ENCODE measurements around the gene TFDP2. TPM values are rescaled to one million over a fixed set of nuclear protein-coding genes. Genes with fewer than 3 reads are reported as not detected.

Gene TFDP2
- total and polyA plus RNA-seq, 7 donors: 14.3 to 74.8 (median 52.3) TPM

- Histone ChIP-seq H3K4me1 (no peaks in the 10 kb centered on the region), H3K27ac (no peak overlapping the region), H3K36me3 (no peaks in the 10 kb centered on the region), H3K27me3 (no peaks in the 10 kb centered on the region), H3K9me3 (no peaks in the 10 kb centered on the region), H3K4me3 (no peak overlapping the region)
- intact Hi-C loops (cut with DNase I): no loop called here
- 98% methylated on average over 1 of the region's 1 CpG for WGBS, 2 donors
- TF ChIP-seq CTCF (IDR thresholded peaks at IDR 0.05): no peak
- TF ChIP-seq POLR2A (IDR thresholded peaks at IDR 0.05): no peak
- no peak for TF ChIP-seq POLR2AphosphoS5 (IDR thresholded peaks at IDR 0.05)
- TF ChIP-seq EP300 (IDR thresholded peaks at IDR 0.05): no peak
- DNase-seq: no peak
Measured at GRCh38 chr3:142065932-142066331, 83.4 kb downstream of the TFDP2 start.

GRCh38 chr3:142065344-142065743 is 84.0 kb downstream of the TFDP2 start:
- no peak for DNase-seq
- H3K9me3 ChIP-seq: no peaks in the 10 kb centered on the region

GRCh38 chr3:142064454-142064853 is 84.9 kb downstream of the TFDP2 start:
- intact Hi-C loops (cut with DNase I): no loop called here
- no peak overlapping the region for H3K4me3 ChIP-seq
- H3K36me3 ChIP-seq: no peaks in the 10 kb centered on the region
- no peak for DNase-seq
- 91 to 93% methylated on average over 3 of the region's 3 CpGs for WGBS, 2 donors
- no peaks in the 10 kb centered on the region for H3K27me3 ChIP-seq
- no peak for TF ChIP-seq CTCF (IDR thresholded peaks at IDR 0.05)
- no peak for TF ChIP-seq POLR2A (IDR thresholded peaks at IDR 0.05)
- TF ChIP-seq POLR2AphosphoS5 (IDR thresholded peaks at IDR 0.05): no peak
- no peak for TF ChIP-seq EP300 (IDR thresholded peaks at IDR 0.05)
- H3K9me3 ChIP-seq: no peaks in the 10 kb centered on the region
- H3K27ac ChIP-seq: no peak overlapping the region
- no peaks in the 10 kb centered on the region for H3K4me1 ChIP-seq

More at GRCh38 chr3:142065344-142065743, 84.0 kb downstream of the TFDP2 start:
- no peaks in the 10 kb centered on the region for H3K27me3 ChIP-seq
- intact Hi-C loops (cut with DNase I): no loop called here
- H3K4me1 ChIP-seq: no peaks in the 10 kb centered on the region
- H3K27ac ChIP-seq: no peak overlapping the region
- H3K4me3 ChIP-seq: no peak overlapping the region
- 89 to 96% methylated on average over 7 of the region's 7 CpGs for WGBS, 2 donors
- H3K36me3 ChIP-seq: no peaks in the 10 kb centered on the region
- no peak for TF ChIP-seq POLR2A (IDR thresholded peaks at IDR 0.05)
- no peak for TF ChIP-seq EP300 (IDR thresholded peaks at IDR 0.05)
- no peak for TF ChIP-seq POLR2AphosphoS5 (IDR thresholded peaks at IDR 0.05)
- no peak for TF ChIP-seq CTCF (IDR thresholded peaks at IDR 0.05)

- intact Hi-C loops (cut with DNase I): no loop called here
- Histone ChIP-seq H3K4me1 (no peaks in the 10 kb centered on the region), H3K4me3 (no peak overlapping the region), H3K36me3 (no peaks in the 10 kb centered on the region), H3K27me3 (no peaks in the 10 kb centered on the region), H3K27ac (no peak overlapping the region), H3K9me3 (no peaks in the 10 kb centered on the region)
- WGBS, 2 donors: 77 to 85% methylated on average over 2 of the region's 2 CpGs
- TF ChIP-seq POLR2AphosphoS5 (IDR thresholded peaks at IDR 0.05) (no peak), POLR2A (IDR thresholded peaks at IDR 0.05) (no peak), EP300 (IDR thresholded peaks at IDR 0.05) (no peak), CTCF (IDR thresholded peaks at IDR 0.05) (no peak)
- no peak for DNase-seq
Measured at GRCh38 chr3:142057331-142057725, 92.0 kb downstream of the TFDP2 start.

GRCh38 chr3:142056656-142057330 is 92.6 kb downstream of the TFDP2 start:
- Histone ChIP-seq H3K4me3 (no peak overlapping the region), H3K27ac (no peak overlapping the region), H3K36me3 (no peaks in the 10 kb centered on the region), H3K27me3 (no peaks in the 10 kb centered on the region), H3K9me3 (no peaks in the 10 kb centered on the region), H3K4me1 (no peaks in the 10 kb centered on the region)
- intact Hi-C loops (cut with DNase I): no loop called here
- TF ChIP-seq POLR2AphosphoS5 (IDR thresholded peaks at IDR 0.05) (no peak), CTCF (IDR thresholded peaks at IDR 0.05) (no peak), EP300 (IDR thresholded peaks at IDR 0.05) (no peak), POLR2A (IDR thresholded peaks at IDR 0.05) (no peak)
- no peak for DNase-seq
- WGBS, 2 donors: 70 to 95% methylated on average over 2 of the region's 2 CpGs
